NCI-H748 (cell line): ENCODE measurements around the gene RNF150.
"Not testable (repeated sequence)": the region's sequence is repeated elsewhere in the genome, so short reads cannot be mapped to it uniquely, and the experiment has no call there.

Source experiments
- DNase-seq: peaks from one replicate; lab custom pipeline; 2025; ENCODE audit not compliant: unreplicated experiment; lab: John Stamatoyannopoulos, UW

The RNF150 gene

GRCh38 chr4:141078871-141079270 lies 54.4 kb downstream of the RNF150 start:
- no peak for DNase-seq

DNA sequence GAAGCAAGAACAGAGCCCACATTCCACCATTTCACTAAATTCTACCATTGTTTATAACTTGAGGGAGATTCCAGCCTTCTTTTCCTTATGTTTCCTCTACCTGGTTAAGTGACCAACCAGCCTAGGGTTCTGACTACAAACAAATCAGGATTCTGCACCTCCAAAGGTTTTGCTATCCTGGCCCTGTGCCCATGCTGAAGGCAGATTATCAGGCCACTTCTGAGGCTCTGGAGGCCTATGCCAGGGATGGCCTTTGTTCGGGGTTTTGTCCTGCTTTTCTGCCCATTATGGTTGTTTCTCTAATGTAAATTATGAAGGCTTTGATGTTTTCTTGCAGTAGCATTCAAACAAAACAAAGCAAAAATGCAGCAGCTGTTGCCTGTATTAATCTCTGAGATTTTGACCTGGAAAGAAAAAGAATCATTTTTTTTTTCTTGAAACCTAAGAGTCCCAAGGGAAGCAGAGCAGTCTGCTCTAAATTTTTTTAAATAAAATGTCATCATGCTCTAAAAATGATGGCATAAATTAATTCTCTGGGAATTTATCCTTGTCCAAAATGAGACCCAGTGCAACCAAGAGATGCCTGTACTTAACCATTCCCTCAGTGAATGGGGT lies 55.6 kb downstream of the RNF150 start:
- DNase-seq, result no peak

DNA sequence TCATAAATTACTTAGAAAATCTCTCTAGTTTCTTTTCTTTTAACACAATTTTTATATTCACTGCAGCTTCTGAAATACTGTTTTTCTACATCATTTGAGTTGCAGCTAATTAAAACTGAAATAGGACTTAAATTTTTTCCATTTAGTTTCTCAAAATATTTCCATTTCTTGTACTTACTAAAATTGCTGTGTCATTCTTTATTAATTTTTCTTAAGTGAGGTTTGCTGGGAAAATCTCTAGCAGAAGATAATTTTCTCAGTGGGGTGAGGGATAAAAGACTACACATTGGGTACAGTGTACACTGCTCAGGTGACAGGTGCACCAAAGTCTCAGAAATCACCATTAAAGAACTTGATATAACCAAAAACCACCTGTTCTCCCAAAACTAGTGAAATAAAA lies 57.7 kb downstream of the RNF150 start:
- no peak for DNase-seq

GRCh38 chr4:141074098-141074878 lies 59.0 kb downstream of the RNF150 start:
- DNase-seq, result no peak

DNA sequence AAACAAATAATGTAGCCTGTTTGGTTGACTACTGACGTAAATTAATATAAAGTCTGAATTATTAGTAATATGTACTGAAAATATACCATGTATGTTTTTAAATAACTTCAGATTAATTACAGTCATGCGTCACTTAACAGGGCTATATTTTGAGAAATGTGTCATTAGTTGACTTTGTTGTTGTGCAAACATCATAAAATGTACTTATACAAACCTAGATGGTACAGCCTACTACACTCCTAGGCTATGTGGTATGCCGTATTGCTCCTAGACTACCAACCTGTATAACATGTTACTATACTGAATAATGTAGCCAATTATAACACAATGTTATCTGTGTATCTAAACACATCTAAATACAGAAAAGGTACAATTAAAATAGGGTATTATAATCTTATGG lies 66.6 kb downstream of the RNF150 start:
- no peak for DNase-seq

GRCh38 chr4:141065872-141066271 lies 67.4 kb downstream of the RNF150 start:
- DNase-seq, result no peak

- DNase-seq, result no peak
Measured at GRCh38 chr4:141062651-141063050, 70.6 kb downstream of the RNF150 start.

DNA sequence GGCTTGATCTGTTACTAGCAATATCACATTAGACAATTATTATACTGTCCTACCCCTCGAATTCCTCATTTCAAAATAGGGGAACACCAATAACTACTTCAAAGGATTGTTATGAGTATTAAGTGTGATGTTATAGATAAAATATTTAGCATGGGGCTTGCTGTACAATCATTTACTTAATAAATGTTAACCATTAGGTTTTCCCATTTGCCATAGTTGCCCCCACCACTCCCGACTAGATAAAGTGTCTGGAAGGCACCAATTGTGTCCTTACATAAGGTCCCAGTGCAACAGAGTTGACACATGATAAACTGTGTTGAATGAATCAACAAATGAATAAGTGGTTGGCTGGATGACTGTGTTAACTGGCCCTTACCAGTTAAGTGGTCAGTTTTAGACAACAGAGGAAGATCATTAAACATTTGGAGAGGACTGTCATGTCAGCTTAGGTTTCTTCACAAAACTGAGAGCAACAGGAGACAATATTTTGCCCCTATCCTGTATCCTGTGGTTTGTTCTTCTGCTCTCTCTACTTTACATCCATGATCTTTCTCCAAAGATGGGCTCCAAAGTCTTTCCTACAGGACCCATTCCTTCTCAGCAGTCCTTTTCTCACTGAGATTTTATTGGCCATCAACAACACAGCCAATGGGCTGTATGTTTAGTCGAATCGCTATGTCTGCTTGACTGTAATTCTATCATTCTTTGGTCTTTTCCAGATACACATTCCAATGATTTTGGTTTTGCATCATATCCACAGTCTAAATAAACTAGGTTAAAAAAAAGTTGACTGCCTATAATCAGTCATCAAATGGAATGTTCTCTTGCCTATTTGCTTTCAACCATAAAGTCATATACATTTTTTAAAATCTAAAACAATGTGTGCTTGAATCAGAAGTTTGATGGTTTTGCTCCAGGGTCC lies 74.4 kb downstream of the RNF150 start:
- peak; percentile 2 for DNase-seq

- DNase-seq, result no peak
Measured at GRCh38 chr4:141057582-141057981, 75.7 kb downstream of the RNF150 start.

- no peak for DNase-seq
Measured at GRCh38 chr4:141056473-141056872, 76.8 kb downstream of the RNF150 start.

GRCh38 chr4:141054446-141054845 lies 78.8 kb downstream of the RNF150 start:
- DNase-seq, result no peak

GRCh38 chr4:141050999-141051398 lies 82.3 kb downstream of the RNF150 start:
- not testable (repeated sequence) for DNase-seq

- no peak for DNase-seq
Measured at GRCh38 chr4:141047228-141047884, 85.9 kb downstream of the RNF150 start.

- DNase-seq, result no peak
Measured at GRCh38 chr4:141046255-141046654, 87.0 kb downstream of the RNF150 start.

DNA sequence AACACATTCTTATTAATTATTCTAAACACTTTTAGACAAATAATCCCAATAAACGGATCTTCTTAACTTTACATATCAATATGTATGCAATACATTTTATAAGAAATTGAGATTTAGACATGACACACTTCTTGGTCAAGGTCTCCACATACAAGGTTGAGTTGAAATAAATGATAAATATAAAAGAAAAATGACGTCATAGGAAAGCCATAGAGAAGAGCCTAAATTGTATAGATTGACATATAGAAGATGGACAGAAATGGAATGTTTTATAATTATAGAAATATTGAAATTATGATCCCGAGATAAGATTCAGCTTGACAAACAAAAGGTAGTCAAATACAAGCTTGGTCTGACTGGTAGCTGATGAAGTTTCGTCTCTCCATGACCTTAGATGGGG lies 87.4 kb downstream of the RNF150 start:
- DNase-seq, result no peak

- peak; percentile 26 for DNase-seq
Measured at GRCh38 chr4:141041021-141041476, 92.2 kb downstream of the RNF150 start.

- no peak for DNase-seq
Measured at GRCh38 chr4:141039156-141039555, 94.1 kb downstream of the RNF150 start.

DNA sequence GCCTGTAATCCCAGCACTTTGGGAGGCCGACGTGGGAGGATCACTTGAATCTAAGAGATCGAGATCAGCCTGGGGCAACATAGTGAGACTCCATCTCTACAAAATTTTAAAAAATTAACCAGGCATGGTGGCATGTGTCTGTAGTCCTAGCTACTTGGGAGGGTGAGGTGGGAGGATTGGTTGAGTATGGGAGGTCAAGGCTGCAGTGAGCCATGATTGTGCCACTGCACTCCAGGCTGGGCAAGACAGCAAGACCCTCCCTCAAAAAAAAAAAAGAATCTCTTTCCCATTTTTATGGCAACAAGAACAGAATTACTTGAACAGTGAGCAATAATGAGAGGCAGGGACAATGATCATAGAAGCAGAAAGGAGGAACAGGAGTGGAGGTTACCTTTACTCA lies 94.8 kb downstream of the RNF150 start:
- DNase-seq, result no peak

- DNase-seq, result no peak
Measured at GRCh38 chr4:141037446-141037845, 95.8 kb downstream of the RNF150 start.

GRCh38 chr4:141036786-141037185 lies 96.5 kb downstream of the RNF150 start:
- no peak for DNase-seq

GRCh38 chr4:141035920-141036319 lies 97.3 kb downstream of the RNF150 start:
- no peak for DNase-seq
